ENCODE measurements around the gene CHST8.

DNA sequence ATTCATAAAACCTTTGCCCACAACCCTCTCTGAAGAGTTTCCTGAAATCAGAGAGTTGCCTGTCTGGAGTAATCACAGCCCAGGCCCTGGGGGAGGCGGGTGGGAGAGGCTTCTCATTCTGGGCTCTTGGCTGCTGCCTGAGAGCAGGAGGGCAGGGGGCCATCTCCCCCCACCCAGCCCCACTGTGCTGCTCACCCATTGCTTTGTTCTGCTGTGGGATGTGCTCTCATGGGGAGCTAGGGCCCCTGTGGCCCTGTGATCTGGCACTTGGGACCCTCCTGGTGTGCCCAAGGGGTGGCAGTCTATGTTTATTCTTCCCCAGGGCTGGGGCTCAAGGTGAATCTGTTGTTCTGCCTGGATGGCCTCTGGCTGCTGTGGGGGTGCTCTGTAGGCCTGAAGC lies 181.0 kb downstream of the CHST8 start:
- TF ChIP-seq, protein P1, sequence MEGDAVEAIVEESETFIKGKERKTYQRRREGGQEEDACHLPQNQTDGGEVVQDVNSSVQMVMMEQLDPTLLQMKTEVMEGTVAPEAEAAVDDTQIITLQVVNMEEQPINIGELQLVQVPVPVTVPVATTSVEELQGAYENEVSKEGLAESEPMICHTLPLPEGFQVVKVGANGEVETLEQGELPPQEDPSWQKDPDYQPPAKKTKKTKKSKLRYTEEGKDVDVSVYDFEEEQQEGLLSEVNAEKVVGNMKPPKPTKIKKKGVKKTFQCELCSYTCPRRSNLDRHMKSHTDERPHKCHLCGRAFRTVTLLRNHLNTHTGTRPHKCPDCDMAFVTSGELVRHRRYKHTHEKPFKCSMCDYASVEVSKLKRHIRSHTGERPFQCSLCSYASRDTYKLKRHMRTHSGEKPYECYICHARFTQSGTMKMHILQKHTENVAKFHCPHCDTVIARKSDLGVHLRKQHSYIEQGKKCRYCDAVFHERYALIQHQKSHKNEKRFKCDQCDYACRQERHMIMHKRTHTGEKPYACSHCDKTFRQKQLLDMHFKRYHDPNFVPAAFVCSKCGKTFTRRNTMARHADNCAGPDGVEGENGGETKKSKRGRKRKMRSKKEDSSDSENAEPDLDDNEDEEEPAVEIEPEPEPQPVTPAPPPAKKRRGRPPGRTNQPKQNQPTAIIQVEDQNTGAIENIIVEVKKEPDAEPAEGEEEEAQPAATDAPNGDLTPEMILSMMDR (conservative IDR thresholded peaks at IDR 0.05; ENCODE audit: low read depth in 2 of 2), result no peak
- TF ChIP-seq POLR2AphosphoS5 (IDR thresholded peaks at IDR 0.05; ENCODE audit: low read depth), result no peak
- no peak for TF ChIP-seq EZH2phosphoT487 (IDR thresholded peaks at IDR 0.05; ENCODE audit: unreplicated experiment)
- TF ChIP-seq EZH2 (IDR thresholded peaks at IDR 0.05; ENCODE audit: low read depth, unreplicated experiment), result no peak
- no peak for TF ChIP-seq CREB1 (CRISPR knock-in tag; IDR thresholded peaks at IDR 0.05; ENCODE audit: low read depth)
- TF ChIP-seq, protein P2, sequence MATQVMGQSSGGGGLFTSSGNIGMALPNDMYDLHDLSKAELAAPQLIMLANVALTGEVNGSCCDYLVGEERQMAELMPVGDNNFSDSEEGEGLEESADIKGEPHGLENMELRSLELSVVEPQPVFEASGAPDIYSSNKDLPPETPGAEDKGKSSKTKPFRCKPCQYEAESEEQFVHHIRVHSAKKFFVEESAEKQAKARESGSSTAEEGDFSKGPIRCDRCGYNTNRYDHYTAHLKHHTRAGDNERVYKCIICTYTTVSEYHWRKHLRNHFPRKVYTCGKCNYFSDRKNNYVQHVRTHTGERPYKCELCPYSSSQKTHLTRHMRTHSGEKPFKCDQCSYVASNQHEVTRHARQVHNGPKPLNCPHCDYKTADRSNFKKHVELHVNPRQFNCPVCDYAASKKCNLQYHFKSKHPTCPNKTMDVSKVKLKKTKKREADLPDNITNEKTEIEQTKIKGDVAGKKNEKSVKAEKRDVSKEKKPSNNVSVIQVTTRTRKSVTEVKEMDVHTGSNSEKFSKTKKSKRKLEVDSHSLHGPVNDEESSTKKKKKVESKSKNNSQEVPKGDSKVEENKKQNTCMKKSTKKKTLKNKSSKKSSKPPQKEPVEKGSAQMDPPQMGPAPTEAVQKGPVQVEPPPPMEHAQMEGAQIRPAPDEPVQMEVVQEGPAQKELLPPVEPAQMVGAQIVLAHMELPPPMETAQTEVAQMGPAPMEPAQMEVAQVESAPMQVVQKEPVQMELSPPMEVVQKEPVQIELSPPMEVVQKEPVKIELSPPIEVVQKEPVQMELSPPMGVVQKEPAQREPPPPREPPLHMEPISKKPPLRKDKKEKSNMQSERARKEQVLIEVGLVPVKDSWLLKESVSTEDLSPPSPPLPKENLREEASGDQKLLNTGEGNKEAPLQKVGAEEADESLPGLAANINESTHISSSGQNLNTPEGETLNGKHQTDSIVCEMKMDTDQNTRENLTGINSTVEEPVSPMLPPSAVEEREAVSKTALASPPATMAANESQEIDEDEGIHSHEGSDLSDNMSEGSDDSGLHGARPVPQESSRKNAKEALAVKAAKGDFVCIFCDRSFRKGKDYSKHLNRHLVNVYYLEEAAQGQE (IDR thresholded peaks at IDR 0.05; ENCODE audit: unreplicated experiment), result no peak
- no peak for TF ChIP-seq STAT1 (IDR thresholded peaks at IDR 0.05; ENCODE audit: unreplicated experiment)
- TF ChIP-seq NANOG (IDR thresholded peaks at IDR 0.05; ENCODE audit: borderline replicate concordance), result no peak
- TF ChIP-seq JUNB (IDR thresholded peaks at IDR 0.05; ENCODE audit: unreplicated experiment), result no peak
- TF ChIP-seq, protein P3, sequence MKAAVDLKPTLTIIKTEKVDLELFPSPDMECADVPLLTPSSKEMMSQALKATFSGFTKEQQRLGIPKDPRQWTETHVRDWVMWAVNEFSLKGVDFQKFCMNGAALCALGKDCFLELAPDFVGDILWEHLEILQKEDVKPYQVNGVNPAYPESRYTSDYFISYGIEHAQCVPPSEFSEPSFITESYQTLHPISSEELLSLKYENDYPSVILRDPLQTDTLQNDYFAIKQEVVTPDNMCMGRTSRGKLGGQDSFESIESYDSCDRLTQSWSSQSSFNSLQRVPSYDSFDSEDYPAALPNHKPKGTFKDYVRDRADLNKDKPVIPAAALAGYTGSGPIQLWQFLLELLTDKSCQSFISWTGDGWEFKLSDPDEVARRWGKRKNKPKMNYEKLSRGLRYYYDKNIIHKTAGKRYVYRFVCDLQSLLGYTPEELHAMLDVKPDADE (IDR thresholded peaks at IDR 0.05), result no peak
- TF ChIP-seq, protein P4, sequence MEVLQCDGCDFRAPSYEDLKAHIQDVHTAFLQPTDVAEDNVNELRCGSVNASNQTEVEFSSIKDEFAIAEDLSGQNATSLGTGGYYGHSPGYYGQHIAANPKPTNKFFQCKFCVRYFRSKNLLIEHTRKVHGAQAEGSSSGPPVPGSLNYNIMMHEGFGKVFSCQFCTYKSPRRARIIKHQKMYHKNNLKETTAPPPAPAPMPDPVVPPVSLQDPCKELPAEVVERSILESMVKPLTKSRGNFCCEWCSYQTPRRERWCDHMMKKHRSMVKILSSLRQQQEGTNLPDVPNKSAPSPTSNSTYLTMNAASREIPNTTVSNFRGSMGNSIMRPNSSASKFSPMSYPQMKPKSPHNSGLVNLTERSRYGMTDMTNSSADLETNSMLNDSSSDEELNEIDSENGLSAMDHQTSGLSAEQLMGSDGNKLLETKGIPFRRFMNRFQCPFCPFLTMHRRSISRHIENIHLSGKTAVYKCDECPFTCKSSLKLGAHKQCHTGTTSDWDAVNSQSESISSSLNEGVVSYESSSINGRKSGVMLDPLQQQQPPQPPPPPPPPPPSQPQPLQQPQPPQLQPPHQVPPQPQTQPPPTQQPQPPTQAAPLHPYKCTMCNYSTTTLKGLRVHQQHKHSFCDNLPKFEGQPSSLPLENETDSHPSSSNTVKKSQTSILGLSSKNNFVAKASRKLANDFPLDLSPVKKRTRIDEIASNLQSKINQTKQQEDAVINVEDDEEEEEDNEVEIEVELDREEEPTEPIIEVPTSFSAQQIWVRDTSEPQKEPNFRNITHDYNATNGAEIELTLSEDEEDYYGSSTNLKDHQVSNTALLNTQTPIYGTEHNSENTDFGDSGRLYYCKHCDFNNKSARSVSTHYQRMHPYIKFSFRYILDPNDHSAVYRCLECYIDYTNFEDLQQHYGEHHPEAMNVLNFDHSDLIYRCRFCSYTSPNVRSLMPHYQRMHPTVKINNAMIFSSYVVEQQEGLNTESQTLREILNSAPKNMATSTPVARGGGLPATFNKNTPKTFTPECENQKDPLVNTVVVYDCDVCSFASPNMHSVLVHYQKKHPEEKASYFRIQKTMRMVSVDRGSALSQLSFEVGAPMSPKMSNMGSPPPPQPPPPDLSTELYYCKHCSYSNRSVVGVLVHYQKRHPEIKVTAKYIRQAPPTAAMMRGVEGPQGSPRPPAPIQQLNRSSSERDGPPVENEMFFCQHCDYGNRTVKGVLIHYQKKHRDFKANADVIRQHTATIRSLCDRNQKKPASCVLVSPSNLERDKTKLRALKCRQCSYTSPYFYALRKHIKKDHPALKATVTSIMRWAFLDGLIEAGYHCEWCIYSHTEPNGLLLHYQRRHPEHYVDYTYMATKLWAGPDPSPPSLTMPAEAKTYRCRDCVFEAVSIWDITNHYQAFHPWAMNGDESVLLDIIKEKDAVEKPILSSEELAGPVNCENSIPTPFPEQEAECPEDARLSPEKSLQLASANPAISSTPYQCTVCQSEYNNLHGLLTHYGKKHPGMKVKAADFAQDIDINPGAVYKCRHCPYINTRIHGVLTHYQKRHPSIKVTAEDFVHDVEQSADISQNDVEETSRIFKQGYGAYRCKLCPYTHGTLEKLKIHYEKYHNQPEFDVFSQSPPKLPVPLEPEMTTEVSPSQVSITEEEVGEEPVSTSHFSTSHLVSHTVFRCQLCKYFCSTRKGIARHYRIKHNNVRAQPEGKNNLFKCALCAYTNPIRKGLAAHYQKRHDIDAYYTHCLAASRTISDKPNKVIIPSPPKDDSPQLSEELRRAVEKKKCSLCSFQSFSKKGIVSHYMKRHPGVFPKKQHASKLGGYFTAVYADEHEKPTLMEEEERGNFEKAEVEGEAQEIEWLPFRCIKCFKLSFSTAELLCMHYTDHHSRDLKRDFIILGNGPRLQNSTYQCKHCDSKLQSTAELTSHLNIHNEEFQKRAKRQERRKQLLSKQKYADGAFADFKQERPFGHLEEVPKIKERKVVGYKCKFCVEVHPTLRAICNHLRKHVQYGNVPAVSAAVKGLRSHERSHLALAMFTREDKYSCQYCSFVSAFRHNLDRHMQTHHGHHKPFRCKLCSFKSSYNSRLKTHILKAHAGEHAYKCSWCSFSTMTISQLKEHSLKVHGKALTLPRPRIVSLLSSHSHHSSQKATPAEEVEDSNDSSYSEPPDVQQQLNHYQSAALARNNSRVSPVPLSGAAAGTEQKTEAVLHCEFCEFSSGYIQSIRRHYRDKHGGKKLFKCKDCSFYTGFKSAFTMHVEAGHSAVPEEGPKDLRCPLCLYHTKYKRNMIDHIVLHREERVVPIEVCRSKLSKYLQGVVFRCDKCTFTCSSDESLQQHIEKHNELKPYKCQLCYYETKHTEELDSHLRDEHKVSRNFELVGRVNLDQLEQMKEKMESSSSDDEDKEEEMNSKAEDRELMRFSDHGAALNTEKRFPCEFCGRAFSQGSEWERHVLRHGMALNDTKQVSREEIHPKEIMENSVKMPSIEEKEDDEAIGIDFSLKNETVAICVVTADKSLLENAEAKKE (CRISPR knock-in tag; IDR thresholded peaks at IDR 0.05), result no peak
- no peak for TF ChIP-seq ZNF114 (CRISPR knock-in tag; IDR thresholded peaks at IDR 0.05)

Measured in GM23338 (cell line).